Germinal center (tissue), 1 donor: ENCODE measurements around the gene TIMM29.

ENCODE experiments used
- DNase-seq: peaks from one replicate; pipeline ENCODE4 v3.0.0; 2012; ENCODE audit warnings: mixed read lengths, low spot score

Gene TIMM29

GRCh38 chr19:10928563-10929401 is at the start of gene TIMM29, which contains the start of gene YIPF2:
Gene TIMM29 (plus strand): TSS chr19:10928811. CDS start chr19:10928823, 12 bp downstream.
Gene YIPF2 (minus strand): TSS chr19:10928639. CDS start chr19:10928410, 229 bp downstream.
- peak; percentile 90 for DNase-seq

GRCh38 chr19:10881403-10882107 is 47.1 kb upstream of the TIMM29 start:
- no peak for DNase-seq

GRCh38 chr19:10882108-10882457 is 46.5 kb upstream of the TIMM29 start:
- no peak for DNase-seq

GRCh38 chr19:10884274-10884673 is 44.3 kb upstream of the TIMM29 start:
- DNase-seq: no peak

- no peak for DNase-seq
These were observed 43.1 kb upstream of the TIMM29 start for GRCh38 chr19:10885201-10886169.

GRCh38 chr19:10887616-10888367 is 40.8 kb upstream of the TIMM29 start:
- DNase-seq: no peak

- peak; percentile 54 for DNase-seq
These were observed 40.2 kb upstream of the TIMM29 start for GRCh38 chr19:10888421-10888866.

GRCh38 chr19:10889880-10890279 is 38.7 kb upstream of the TIMM29 start:
- DNase-seq: no peak

GRCh38 chr19:10891405-10892086 is 37.1 kb upstream of the TIMM29 start:
- DNase-seq: no peak

- no peak for DNase-seq
These were observed 36.4 kb upstream of the TIMM29 start for GRCh38 chr19:10892256-10892655.

- no peak for DNase-seq
These were observed 33.7 kb upstream of the TIMM29 start for GRCh38 chr19:10894911-10895213.

- no peak for DNase-seq
These were observed 33.2 kb upstream of the TIMM29 start for GRCh38 chr19:10895363-10895762.

GRCh38 chr19:10895920-10896319 is 32.7 kb upstream of the TIMM29 start:
- DNase-seq: no peak

- no peak for DNase-seq
These were observed 31.6 kb upstream of the TIMM29 start for GRCh38 chr19:10896851-10897526.

GRCh38 chr19:10898633-10899032 is 30.0 kb upstream of the TIMM29 start:
- no peak for DNase-seq

- no peak for DNase-seq
These were observed 29.4 kb upstream of the TIMM29 start for GRCh38 chr19:10899151-10899653.

- DNase-seq: no peak
These were observed 20.7 kb upstream of the TIMM29 start for GRCh38 chr19:10907925-10908324.

GRCh38 chr19:10908380-10908960 is 20.1 kb upstream of the TIMM29 start:
- no peak for DNase-seq

GRCh38 chr19:10911579-10912363 is 16.8 kb upstream of the TIMM29 start:
- DNase-seq: no peak
